ENCODE data around the gene TIMM21.

The TIMM21 gene

GRCh38 chr18:74196220-74197119 is 48.1 kb downstream of the TIMM21 start:
- DNase-seq, result peak; percentile 38 to 66

DNA sequence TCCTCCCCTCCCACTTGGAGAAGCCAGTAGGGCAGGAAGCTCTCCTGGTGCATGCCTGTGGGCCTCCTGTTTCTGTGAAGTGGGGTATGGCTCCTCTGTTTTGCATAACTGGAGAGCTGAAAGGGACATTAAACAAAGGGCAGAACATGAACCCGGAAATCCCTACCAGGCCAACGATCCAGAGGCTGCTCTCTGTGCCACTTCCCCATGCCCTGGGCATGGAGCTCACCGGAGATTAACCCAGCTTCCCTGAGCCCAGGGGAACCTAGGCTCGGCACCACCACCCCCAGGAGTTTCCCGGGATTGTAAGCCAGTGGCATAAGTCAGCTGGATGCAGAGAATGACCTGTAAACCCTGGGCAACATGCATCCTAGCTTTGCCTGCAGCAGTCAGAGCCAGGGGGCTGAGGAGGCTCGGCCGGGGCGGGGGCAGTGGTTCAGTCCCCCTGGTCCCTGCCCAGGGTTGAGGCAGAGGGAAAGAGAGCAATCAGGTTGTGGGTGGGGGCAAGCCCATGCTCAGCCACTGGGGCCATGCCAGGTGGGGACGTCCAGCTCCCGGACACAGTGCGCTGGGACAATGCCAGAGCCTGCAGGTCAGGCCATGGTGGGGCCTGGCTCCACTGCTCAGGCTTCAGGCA is 49.5 kb downstream of the TIMM21 start:
- no peak for DNase-seq

- DNase-seq, result no peak
Observed at GRCh38 chr18:74198453-74198852, 50.1 kb downstream of the TIMM21 start.

DNA sequence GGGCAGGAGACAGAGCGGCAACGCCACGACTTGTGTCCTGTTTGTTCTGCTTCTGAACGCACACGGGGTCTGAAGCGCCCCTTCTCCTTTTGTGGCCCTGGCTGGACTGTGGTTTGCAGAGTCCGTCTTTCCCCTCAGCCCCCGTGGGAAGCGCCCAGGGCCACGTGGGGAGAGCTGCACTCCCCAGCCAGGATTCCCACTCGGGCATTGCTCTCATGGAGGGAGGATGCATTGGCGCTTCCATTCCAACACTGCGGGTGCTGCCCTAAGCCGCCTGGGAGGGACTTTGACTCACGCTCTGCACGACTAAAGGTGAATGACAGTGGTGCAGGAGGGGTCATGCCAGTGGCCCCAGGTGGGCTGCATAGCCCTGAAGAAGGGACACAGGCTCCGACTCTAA is 52.5 kb downstream of the TIMM21 start:
- no peak for DNase-seq

DNA sequence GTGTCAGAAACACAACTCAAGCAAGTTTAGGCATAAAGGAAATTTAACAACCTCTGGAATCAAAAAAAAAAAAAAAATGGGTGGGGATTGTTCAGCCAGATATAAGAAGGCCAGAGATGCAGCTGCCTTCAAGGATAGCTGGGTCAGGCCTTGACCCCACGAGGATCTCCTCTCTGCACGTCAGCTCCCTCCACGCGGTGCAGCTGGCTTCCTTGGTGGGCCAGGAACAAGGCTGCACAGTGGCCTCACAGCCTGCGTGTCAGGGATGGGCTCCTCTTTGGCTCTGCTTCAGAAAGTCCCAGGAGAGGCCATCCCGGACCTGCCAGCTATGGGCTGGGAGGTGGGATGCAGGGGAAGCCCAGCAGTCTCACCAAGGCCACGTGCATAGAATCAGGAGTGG is 55.5 kb downstream of the TIMM21 start:
- DNase-seq, result no peak

- DNase-seq, result no peak
Observed at GRCh38 chr18:74204526-74205152, 56.3 kb downstream of the TIMM21 start.
